GM12875 (cell line): ENCODE results near the gene SEMA4C.

Source experiments
- H3K4me3 ChIP-seq: one replicate; pipeline ENCODE4 v1.5.1; 2011; ENCODE audit warnings: low read depth, low read length, control low read depth
- CTCF ChIP-seq: IDR thresholded peaks from 2 replicates; pipeline ENCODE4 v1.5.1; 2011; ENCODE audit warnings: low read depth, mild to moderate bottlenecking, control low read depth, inconsistent platforms, low read length, moderate library complexity, borderline replicate concordance; ENCODE audit not compliant: insufficient read depth

Gene SEMA4C

GRCh38 chr2:96857667-96858372 is 12.1 kb downstream of the SEMA4C start, which contains the start of gene ANKRD39:
ANKRD39 (minus strand) TSS chr2:96858016; CDS start chr2:96857987, 29 bp downstream.
- peak; percentile 94 for TF ChIP-seq CTCF
- H3K4me3 ChIP-seq, result peak within 1 kb of the TSS; percentile 66

- TF ChIP-seq CTCF, result no peak
- H3K4me3 ChIP-seq, result peak overlapping the region; percentile 66
These were observed 12.9 kb downstream of the SEMA4C start for GRCh38 chr2:96856776-96857666.

- H3K4me3 ChIP-seq, result no peak overlapping the region
- TF ChIP-seq CTCF, result no peak
These were observed 16.6 kb downstream of the SEMA4C start for GRCh38 chr2:96853321-96853720.

GRCh38 chr2:96852667-96853066 is 17.2 kb downstream of the SEMA4C start:
- no peak overlapping the region for H3K4me3 ChIP-seq
- no peak for TF ChIP-seq CTCF

- H3K4me3 ChIP-seq, result no peak overlapping the region
- TF ChIP-seq CTCF, result no peak
These were observed 21.6 kb downstream of the SEMA4C start for GRCh38 chr2:96848264-96848663.

GRCh38 chr2:96847586-96847985 is 22.3 kb downstream of the SEMA4C start:
- no peak overlapping the region for H3K4me3 ChIP-seq
- TF ChIP-seq CTCF, result no peak
